Fibroblast of skin of right quadriceps (primary cell): ENCODE results near the gene POLR2B.
"Not testable (repeated sequence)": the region's sequence is repeated elsewhere in the genome, so short reads cannot be mapped to it uniquely, and the experiment has no call there.

ENCODE experiments used
- DNase-seq: peaks from one replicate; pipeline ENCODE4 v3.0.0-alpha.2; 2013

The POLR2B gene

DNA sequence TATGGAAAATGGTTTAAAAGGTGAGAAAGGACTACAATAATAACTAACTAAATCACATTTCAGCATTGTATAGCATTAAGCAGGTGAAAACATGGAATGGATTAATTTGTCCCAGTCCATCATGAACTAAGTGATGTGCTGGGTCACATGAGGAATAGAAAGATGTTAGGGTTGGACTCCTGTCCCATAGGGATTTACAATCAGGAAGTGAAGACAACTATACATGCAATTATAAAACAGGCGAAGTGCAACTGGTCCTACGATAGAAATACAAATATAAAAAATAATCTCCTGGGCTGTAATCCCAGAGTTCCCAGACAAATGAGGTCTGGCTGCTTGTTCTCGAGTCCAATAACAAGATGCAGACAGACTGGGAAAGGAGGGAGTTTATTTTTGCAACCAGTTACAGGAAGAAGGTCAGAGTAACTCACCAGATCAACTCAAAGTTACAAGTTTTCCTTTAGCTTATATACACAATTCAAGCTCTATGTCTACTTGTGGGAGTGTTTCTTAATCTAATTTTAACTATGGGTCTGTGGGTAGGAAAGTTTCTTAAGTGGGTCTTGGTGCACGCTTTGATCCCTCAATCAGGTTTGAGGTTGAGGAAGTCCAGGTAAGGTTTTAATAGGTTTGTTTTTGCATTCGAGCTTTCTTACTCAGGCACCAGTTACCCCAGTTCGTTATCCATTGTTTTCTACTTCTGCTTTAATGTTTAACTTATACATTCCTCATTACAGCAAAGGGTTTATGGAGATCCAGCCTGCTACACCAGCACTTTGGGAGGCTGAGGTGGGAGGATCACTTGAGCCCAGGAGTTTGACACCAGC, 81.4 kb downstream of the POLR2B start:
- no peak for DNase-seq

DNA sequence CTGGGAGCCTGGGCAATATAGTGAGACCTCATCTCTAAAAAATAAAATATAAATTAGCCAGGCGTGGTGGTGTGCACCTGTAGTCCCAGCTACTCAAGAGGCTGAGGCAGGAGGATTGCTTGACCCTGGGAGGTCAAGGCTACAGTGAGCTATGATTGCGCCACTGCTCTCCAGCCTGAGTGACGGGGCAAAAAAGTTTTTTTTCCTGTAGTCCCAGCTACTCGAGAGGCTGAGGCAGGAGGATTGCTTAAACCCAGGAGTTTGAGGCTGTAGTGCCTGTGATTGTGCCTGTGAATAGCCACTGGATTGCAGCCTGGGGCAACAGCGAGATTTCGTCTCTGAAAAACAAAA, 82.0 kb downstream of the POLR2B start:
- not testable (repeated sequence) for DNase-seq

DNA sequence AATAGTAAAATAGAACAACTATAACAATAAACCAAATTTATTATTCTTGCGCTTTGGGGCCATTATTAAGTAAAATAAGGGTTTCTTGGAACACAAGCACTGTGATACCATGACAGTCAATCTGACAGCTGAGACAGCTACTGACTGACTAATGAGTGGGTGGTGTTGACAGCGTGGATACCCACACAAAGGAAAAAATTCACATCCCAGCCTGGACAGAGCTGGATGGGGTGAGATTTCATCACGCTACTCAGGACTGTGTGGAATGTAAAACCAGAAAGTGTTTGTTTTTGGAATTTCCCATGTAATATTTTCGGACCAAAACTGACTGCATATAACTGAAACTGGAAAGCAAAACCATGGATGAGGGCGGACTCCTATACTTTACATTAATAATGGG, 82.7 kb downstream of the POLR2B start:
- DNase-seq = peak; percentile 72

DNA sequence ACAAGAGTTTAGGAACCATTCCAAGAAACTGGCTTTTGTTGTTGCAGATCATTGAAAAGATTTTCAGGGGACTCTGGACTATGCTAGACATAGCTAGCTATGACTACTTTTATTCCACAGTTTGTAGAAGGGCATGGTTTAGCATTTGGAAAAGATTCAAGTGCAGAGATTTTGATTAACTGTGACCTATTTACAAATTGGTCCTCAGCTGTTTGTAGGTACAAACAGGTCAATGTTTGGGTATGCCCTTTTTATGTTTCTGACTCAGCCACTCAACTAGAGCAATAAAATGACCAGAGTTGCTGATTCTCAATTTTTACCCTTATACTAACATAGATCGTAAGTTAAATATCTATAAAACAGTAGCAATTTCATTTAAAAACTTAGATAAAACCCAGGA, 84.8 kb downstream of the POLR2B start:
- DNase-seq = no peak

DNA sequence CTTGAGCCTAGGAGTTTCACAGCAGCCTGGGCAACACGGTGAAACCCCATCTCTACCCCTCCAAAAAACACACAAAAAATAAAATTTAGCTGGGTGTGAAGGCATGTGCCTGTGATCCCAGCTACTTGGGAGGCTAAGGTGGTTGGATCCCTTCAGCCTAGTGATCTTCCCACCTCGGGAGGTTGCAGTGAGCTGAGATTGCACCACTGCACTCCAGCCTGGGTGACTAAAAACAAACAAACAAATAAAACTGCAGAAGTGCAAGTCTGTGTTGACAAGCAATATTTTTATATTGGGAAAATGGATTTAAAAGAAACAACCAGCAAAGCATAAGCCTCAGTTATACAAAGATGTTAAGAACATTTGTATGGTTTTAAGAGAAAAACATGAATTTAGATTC, 85.4 kb downstream of the POLR2B start:
- DNase-seq = no peak

DNA sequence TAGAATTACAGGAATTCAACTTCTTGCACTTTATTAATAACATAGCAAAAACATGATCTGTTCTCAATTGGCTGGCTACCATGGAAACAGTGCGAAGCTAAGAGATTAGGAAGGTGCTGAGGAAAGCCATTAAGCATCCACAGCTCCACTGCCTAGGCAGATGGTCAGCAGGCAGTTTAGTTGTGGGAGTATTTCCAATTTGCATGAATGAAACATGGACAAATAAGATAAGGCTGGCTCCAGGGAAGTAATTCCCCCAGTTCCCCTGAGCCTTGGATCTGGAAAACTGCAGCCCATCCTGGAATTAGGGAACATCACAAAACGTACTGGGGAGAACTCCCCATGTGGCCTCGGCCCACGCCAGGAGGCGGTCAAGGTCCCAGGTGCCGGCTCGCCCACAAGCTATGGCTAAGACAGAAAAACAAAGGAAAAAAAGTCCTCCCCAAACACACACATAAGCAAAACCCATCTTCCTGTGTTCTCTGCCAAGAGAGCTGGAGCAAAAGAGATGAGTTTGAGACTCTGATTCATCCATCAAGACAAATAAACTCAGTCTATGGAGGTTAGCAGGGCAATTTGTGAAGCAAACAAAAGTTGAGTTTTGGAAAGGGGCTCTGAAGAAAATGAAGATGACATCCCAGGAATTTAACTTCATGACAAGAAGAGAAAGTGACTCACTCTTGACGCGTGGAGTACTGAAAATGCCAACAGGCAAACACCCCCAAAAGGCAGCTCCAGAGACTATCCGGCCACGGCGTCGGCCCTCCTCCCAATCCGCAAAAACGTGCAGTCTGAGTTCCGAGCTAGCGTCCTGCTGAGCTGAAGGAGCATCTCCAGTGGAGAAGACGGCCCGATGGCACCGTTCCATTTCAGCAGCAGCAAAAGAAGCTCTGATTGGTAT, 86.4 kb downstream of the POLR2B start:
- DNase-seq = peak; percentile 96

DNA sequence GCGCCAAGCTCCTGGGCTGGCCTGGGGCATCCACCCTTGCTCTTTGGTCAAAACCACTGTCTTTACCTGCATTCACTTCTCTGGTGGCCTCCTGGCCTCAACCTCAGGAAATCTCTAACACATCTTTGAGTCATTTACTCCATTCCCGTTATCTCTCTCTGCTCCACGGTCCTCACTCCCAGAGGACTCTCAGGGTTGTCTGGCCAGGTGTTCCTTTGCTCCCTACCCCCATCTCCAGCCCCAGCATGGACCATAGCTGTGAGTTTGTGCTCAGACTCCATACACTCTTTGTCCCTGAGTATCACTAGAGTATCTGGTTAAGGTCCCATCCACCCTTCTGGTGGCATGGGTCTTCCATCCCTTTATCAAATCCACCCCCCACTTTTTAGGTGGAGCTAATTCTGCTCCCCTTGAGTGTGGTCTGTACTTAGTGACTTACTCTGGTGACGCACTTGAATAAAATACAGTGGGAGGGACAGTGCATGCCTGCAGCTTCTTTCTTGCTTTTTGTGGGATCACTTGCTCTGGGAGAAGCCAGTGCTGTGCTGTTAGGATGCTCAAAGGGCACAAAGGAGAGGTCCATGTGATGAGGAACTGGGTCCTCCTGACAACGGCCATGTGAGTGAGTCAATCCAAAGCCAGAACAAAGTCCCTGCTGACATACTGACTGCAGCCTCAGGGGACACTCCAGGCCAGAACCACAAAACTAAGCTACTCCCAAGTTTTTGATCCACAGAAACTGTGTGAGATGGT, 87.2 kb downstream of the POLR2B start:
- DNase-seq = peak; percentile 25

DNA sequence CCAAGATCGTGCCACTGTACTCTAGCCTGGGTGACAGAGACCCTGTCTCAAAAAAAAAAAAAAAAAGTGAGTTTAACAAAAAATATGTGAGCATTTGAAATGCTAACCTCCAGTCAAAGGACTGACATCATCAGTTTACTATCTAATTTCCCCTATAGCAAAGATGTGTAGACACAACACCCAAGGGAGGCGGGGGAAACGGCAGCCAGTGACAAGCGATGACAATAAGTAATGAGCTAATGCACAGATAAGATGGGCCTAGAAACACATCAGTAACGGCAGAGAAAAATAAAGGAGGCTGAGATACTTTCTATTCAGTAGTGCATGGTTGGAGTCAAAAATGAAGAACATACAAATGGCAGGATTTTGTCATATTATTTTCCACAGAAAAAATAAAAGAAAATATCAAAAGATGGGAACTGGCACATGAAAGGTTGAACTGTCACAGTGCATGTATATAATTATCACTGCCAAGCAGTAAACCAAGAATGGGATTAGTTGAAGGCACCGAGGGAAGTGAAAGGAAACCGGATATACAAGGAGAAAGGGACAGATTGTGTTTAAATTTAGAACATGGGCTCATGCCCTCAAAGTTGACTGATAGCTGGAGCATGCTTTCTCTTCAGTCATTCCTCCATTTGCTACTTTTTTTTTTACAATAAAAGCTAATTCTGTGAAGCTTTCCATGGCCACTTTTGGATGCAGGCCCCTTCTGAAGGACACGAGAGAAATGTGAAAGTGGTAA, 89.7 kb downstream of the POLR2B start:
- DNase-seq = no peak

DNA sequence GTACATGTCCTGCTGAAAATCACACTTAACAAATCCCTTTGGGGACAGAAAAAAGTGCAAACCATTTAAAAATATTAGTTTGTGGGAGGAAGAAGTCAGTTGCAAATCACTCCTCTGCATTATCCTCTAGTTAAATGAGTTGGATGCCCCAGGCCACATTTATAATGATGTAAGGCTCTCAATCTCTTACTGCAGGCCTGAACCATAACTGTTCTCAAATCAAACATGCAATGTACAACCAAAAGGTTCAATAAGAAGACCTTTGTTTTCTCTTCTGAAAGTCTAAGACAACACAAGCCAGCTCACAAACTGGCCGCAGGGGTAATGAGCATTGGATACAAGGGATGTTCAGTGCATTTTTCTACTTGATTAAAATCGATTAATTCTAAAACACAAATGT, 91.8 kb downstream of the POLR2B start:
- DNase-seq = no peak

- peak; percentile 61 for DNase-seq
Observed at GRCh38 chr4:57071326-57071725, 92.6 kb downstream of the POLR2B start.

GRCh38 chr4:57073559-57073958, 94.9 kb downstream of the POLR2B start:
- no peak for DNase-seq

DNA sequence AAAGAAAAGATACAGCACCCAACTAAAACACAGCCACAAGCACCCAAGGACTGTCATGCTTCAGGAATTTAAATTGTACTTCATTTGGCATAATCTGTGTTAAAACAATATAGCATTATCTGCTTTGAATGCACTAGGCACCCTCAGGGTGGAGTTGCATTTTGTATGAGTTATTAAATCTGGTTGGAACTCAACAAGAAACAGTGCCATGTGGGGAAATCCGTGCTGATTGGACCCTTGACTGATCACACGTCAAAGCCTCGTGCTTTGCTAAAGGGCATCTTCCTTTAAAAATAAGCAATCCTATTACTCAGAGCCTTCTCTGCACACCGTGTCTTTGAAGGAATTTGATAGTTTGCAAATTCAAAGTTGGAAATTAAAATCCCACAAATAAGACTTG, 96.0 kb downstream of the POLR2B start:
- peak; percentile 50 for DNase-seq

GRCh38 chr4:57075367-57075766, 96.7 kb downstream of the POLR2B start:
- no peak for DNase-seq

DNA sequence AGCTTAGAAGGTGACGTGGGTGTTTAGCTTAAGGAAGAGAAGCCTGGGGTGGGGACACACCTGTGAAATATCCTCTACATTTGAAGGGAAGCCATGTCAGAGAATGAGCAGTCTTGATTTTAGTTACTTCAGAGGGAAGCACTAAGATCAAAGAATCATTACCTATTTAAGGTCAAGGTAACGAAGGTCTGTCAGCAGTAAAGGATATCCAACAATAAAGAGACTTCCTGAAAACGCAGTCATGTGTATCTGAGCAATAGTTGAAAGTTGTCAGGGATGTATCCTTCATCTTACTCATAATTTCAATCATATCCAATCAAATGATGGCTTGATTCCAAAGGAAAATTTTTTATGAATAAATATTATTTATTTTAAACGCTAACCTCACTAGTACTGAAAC, 98.0 kb downstream of the POLR2B start:
- DNase-seq = no peak

GRCh38 chr4:57077550-57078343, 99.1 kb downstream of the POLR2B start:
- peak; percentile 86 for DNase-seq

DNA sequence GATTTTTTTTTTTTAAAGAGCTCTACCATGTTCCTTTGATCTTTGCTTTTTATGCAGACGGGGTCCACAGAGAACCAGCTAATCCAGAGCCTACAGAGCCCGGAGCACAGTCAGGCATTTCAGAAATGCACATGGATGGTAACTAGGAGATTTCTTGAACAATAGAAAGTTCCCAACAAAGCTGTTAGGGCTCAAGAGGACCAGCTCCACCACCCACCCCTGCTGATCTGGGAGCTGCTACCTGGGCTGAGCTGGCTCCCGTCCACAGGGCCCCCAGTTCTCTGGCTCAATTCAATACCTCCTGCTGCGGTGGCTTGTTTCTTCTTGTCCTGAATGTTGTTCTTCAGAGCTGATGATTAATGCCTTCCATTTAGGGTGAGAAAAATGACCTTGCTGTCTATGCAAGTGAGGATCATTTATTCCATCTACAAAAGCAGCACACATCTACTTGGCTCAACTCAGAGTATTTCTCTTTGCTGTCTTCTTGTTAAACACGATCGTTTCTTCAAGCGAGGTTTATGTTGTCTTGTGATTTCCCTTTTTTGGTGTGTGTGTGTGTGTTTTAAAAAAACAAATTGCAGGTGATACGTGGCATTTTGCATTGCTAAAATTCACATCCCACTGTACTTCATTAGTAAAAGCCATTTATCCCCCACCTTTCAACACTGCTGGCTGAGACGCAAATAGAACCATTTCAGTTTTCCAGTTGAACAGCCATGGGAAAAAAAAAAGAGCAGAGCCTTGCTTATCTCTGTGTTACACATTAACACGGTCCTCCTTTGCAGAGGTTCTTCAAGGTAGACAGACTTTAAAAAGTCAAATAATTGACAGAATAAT, 100.2 kb downstream of the POLR2B start:
- DNase-seq = peak; percentile 29
